Keratinocyte (primary cell): ENCODE data around the gene SURF2. TPM values are rescaled to one million over a fixed set of nuclear protein-coding genes. Genes with fewer than 3 reads are reported as not detected.

Source experiments
- DNase-seq: peaks from one replicate; pipeline ENCODE4 v3.0.0-alpha.2; 2011; ENCODE audit warnings: low read depth, missing footprints, low spot score
- FAIRE-seq: peaks from 2 replicates; lab custom pipeline; 2011; peaks lifted over from hg19 to GRCh38; lab: Jason Lieb, UNC
- H2AFZ ChIP-seq: 2 replicates; pipeline ENCODE4 v1.6.0; 2012; ENCODE audit warnings: low read length, control low read depth, inconsistent platforms; ENCODE audit not compliant: control insufficient read depth
- H3K27ac ChIP-seq: 2 replicates; pipeline ENCODE4 v1.5.1; 2011; ENCODE audit warnings: low read length; ENCODE audit not compliant: control insufficient read depth, insufficient read depth
- H3K27me3 ChIP-seq: 3 replicates; pipeline ENCODE4 v1.6.0; 2011; ENCODE audit warnings: low read length; ENCODE audit not compliant: control insufficient read depth, insufficient read depth; ENCODE audit errors: extremely low read depth
- H3K36me3 ChIP-seq, 2 experiments: 2 replicates in 1 of 2; 3 replicates in 1 of 2; pipeline ENCODE4 v1.5.1; 2011; ENCODE audit warnings: low read length in 2 of 2, mild to moderate bottlenecking in 1 of 2; ENCODE audit not compliant: control insufficient read depth in 2 of 2, insufficient read depth in 2 of 2; ENCODE audit errors: extremely low read depth in 1 of 2
- H3K4me1 ChIP-seq: 3 replicates; pipeline ENCODE4 v1.5.1; 2011; ENCODE audit warnings: low read length; ENCODE audit not compliant: control insufficient read depth, insufficient read depth; ENCODE audit errors: extremely low read depth
- H3K4me2 ChIP-seq: 3 replicates; pipeline ENCODE4 v1.6.0; 2011; ENCODE audit warnings: low read depth, low read length; ENCODE audit not compliant: control insufficient read depth, insufficient read depth; ENCODE audit errors: extremely low read depth
- H3K4me3 ChIP-seq, 3 experiments: fragments of 200-600 bp in 1 of 3; sonication (generic) in 1 of 3; 2 replicates in 2 of 3; 3 replicates in 1 of 3; pipeline ENCODE4 v1.5.1; 2011 to 2016; ENCODE audit warnings: low read length in 3 of 3, mild to moderate bottlenecking in 3 of 3, control low read depth in 2 of 3, inconsistent platforms in 1 of 3, low read depth in 1 of 3, mixed read lengths in 1 of 3, mixed run types in 1 of 3, moderate library complexity in 1 of 3; ENCODE audit not compliant: control insufficient read depth in 2 of 3, insufficient read depth in 2 of 3; ENCODE audit errors: extremely low read depth in 1 of 3
- H3K79me2 ChIP-seq: 2 replicates; pipeline ENCODE4 v1.6.0; 2012; ENCODE audit warnings: low read length; ENCODE audit not compliant: control insufficient read depth, insufficient read depth
- H3K9ac ChIP-seq: 3 replicates; pipeline ENCODE4 v1.6.0; 2011; ENCODE audit warnings: low read length; ENCODE audit not compliant: control insufficient read depth, insufficient read depth; ENCODE audit errors: extremely low read depth
- H3K9me1 ChIP-seq: 3 replicates; pipeline ENCODE4 v1.6.0; 2011; ENCODE audit warnings: low read length; ENCODE audit not compliant: control insufficient read depth, insufficient read depth; ENCODE audit errors: extremely low read depth
- H3K9me3 ChIP-seq: 2 replicates; pipeline ENCODE4 v1.5.1; 2012; ENCODE audit warnings: low read depth, low read length; ENCODE audit not compliant: control insufficient read depth
- H4K20me1 ChIP-seq: 3 replicates; pipeline ENCODE4 v1.6.0; 2011; ENCODE audit warnings: low read length; ENCODE audit not compliant: control insufficient read depth, insufficient read depth; ENCODE audit errors: extremely low read depth
- EZH2 ChIP-seq: IDR thresholded peaks from one replicate; pipeline ENCODE4 v1.6.1; 2012; ENCODE audit warnings: inconsistent platforms, mild to moderate bottlenecking, low read length, moderate library complexity
- dilution Hi-C: fragments of 300-500 bp; cut with MboI; formaldehyde crosslinking; loops from one replicate; pipeline ENCODE4 v1.7.0; 2020; ENCODE audit warnings: low sequenced_read_pairs; ENCODE audit not compliant: extremely low pct_ligation_motif_present
- polyA plus RNA-seq, 5 experiments: library from polyadenylated mRNA; depleted of rRNA in 3 of 5; stranded (reverse) in 3 of 5; stranded (forward) in 1 of 5; unstranded in 1 of 5; fragments of >200 nt; gene quantifications; 1 replicate in 1 of 5; 2 replicates in 3 of 5; 3 replicates in 1 of 5; pipeline versions ENCODE4 v1.2.1 to v1.2.3, GENCODE V29; 2011 to 2012; ENCODE audit warnings: missing spikeins in 2 of 5, low read depth in 1 of 5, low replicate concordance in 1 of 5
- TF ChIP-seq, protein P1 (sequence below), 3 experiments: IDR thresholded peaks in 1 of 3; conservative IDR thresholded peaks in 1 of 3; optimal IDR thresholded peaks in 1 of 3; 2 replicates in 2 of 3; 3 replicates in 1 of 3; pipeline versions ENCODE3 to v1.5.1; 2011; ENCODE audit warnings: low read length in 3 of 3, mild to moderate bottlenecking in 3 of 3, moderate library complexity in 2 of 3, control low read depth in 1 of 3, inconsistent platforms in 1 of 3; ENCODE audit not compliant: insufficient read depth in 2 of 3; ENCODE audit errors: extremely low read depth in 1 of 3

SURF2 gene
- polyA plus RNA-seq, 1 donor (not counting 4 experiments of a cell fraction or from before 2014, with no cell fraction given), result 28.2 TPM

DNA sequence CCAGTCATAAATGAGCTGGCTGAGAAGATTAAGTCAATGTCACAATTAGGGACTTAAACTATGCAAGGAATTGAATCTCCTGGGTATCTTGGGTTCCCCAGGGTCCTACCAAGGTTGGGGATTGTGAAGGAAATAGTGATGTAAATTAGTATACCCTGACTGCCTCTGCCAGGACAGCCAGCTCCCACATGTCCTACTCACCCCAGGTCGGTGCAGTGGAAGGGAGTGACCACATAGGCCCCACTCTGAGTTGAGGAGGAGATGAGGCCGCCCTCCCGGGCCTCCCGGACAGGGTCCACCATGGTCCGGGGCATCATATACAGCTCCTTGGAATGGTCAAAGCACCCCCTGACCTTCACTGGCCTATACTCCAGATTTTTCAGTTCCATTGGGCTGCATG is 2.8 kb upstream of the SURF2 start:
- no peaks in the 10 kb centered on the region for H3K27me3 ChIP-seq
- TF ChIP-seq EZH2, result no peak
- TF ChIP-seq, protein P1, sequence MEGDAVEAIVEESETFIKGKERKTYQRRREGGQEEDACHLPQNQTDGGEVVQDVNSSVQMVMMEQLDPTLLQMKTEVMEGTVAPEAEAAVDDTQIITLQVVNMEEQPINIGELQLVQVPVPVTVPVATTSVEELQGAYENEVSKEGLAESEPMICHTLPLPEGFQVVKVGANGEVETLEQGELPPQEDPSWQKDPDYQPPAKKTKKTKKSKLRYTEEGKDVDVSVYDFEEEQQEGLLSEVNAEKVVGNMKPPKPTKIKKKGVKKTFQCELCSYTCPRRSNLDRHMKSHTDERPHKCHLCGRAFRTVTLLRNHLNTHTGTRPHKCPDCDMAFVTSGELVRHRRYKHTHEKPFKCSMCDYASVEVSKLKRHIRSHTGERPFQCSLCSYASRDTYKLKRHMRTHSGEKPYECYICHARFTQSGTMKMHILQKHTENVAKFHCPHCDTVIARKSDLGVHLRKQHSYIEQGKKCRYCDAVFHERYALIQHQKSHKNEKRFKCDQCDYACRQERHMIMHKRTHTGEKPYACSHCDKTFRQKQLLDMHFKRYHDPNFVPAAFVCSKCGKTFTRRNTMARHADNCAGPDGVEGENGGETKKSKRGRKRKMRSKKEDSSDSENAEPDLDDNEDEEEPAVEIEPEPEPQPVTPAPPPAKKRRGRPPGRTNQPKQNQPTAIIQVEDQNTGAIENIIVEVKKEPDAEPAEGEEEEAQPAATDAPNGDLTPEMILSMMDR (optimal IDR thresholded peaks at IDR 0.05 in 1 of 3, IDR thresholded peaks at IDR 0.05 in 1 of 3, conservative IDR thresholded peaks at IDR 0.05 in 1 of 3; ENCODE audit: extremely low read depth in 1 of 3, insufficient read depth in 2 of 3, low read length in 3 of 3), result no peak
- H3K4me3 ChIP-seq, result no peak overlapping the region
- DNase-seq (no peak), FAIRE-seq (no peak)
- peaks cover 9% of the 10 kb centered on the region for H4K20me1 ChIP-seq
- no peak overlapping the region for H3K9ac ChIP-seq
- H3K27ac ChIP-seq, result no peak overlapping the region
- H3K4me1 ChIP-seq, result peaks cover 32% of the 10 kb centered on the region
- H3K9me3 ChIP-seq, result no peaks in the 10 kb centered on the region
- peaks cover 43% of the 10 kb centered on the region for H3K79me2 ChIP-seq
- no peak overlapping the region for H2AFZ ChIP-seq
- peaks cover 37 to 40% of the 10 kb centered on the region in 2 experiments for H3K36me3 ChIP-seq
- dilution Hi-C loops, result no loop called here
- no peaks in the 10 kb centered on the region for H3K9me1 ChIP-seq
- H3K4me2 ChIP-seq, result no peak overlapping the region

GRCh38 chr9:133354766-133355165 is 1.6 kb upstream of the SURF2 start:
- Histone ChIP-seq H3K4me1 (peaks cover 24% of the 10 kb centered on the region), H3K4me2 (no peak overlapping the region), H3K4me3 (no peak overlapping the region), H3K27ac (no peak overlapping the region), H3K9ac (no peak overlapping the region), H2AFZ (no peak overlapping the region), H3K27me3 (no peaks in the 10 kb centered on the region), H3K9me1 (no peaks in the 10 kb centered on the region), H3K79me2 (peaks cover 38% of the 10 kb centered on the region), H3K9me3 (no peaks in the 10 kb centered on the region), H4K20me1 (peaks cover 9% of the 10 kb centered on the region), H3K36me3 (peaks cover 31 to 34% of the 10 kb centered on the region in 2 experiments)
- DNase-seq, result no peak
- TF ChIP-seq EZH2, result no peak
- TF ChIP-seq, protein P1 (optimal IDR thresholded peaks at IDR 0.05 in 1 of 3, IDR thresholded peaks at IDR 0.05 in 1 of 3, conservative IDR thresholded peaks at IDR 0.05 in 1 of 3; ENCODE audit: extremely low read depth in 1 of 3, insufficient read depth in 2 of 3, low read length in 3 of 3), result no peak
- dilution Hi-C loops, result no loop called here
- no peak for FAIRE-seq
